HUES48 (cell line): Measurements from ENCODE around the gene PITPNC1.
"Not testable (repeated sequence)": the region's sequence is repeated elsewhere in the genome, so short reads cannot be mapped to it uniquely, and the experiment has no call there.

Experiments
- H3K27ac ChIP-seq: one replicate; pipeline ENCODE4 v1.7.0; 2013; ENCODE audit warnings: low read depth, low read length, inconsistent platforms
- H3K27me3 ChIP-seq: 2 replicates; pipeline ENCODE4 v1.6.1; 2013; ENCODE audit warnings: mild to moderate bottlenecking, low read length; ENCODE audit not compliant: control insufficient read depth, insufficient read depth
- H3K36me3 ChIP-seq: 2 replicates; pipeline ENCODE4 v1.6.1; 2013; ENCODE audit warnings: low read length; ENCODE audit not compliant: control insufficient read depth, insufficient read depth
- H3K4me1 ChIP-seq: 2 replicates; pipeline ENCODE4 v1.6.1; 2013; ENCODE audit warnings: mild to moderate bottlenecking, low read length; ENCODE audit not compliant: control insufficient read depth, insufficient read depth
- H3K4me3 ChIP-seq: 2 replicates; pipeline ENCODE4 v1.5.1; 2013; ENCODE audit warnings: mild to moderate bottlenecking, low read depth, low read length
- H3K9ac ChIP-seq: 2 replicates; pipeline ENCODE4 v1.6.1; 2013; ENCODE audit warnings: mild to moderate bottlenecking, low read depth, low read length, moderate library complexity
- H3K9me3 ChIP-seq: 2 replicates; pipeline ENCODE4 v1.6.1; 2013; ENCODE audit warnings: low read length; ENCODE audit not compliant: control insufficient read depth, insufficient read depth

PITPNC1 gene

DNA sequence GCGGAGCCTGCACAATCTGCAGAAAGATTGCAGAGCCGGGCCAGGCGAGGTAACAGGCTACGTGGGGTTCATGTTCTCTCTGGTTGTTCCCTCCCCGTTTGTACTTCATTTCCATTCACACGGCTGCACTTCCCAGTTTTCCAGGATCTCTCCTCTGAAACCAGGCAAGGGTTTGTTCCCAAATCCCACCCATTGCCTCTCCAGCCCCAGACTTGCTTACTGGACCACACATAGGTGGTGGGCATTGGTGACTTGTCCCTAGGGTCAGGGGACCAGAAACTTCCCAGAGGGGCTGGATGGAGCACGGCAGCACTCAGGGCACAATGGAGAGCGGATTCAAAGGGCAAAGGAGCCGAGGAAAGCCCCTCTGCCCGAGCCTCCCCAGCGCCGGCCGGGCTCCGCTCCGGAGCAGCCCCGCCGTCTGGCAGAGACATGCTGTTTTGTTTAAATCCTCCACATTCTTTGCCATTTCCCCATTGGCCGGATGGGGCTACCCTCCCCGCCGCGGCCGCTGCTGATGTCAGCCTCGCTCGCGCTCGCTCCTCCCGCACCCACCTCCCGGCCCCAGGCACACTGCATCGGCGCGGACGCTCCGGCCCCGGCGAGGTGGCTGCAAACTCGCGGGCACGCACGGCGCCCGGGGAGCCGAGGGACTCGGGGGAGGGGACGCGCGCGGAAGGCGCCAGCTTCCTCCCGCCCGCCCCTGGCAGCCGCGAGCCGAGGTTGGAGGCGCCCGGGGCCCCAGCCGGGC lies at the start of gene PITPNC1:
Gene PITPNC1 (plus strand): TSS at position 545 of the 751 bp plus-strand sequence.
- H3K27ac ChIP-seq, result peak within 1 kb of the TSS; percentile 95
- no peaks in the 10 kb centered on the region for H3K27me3 ChIP-seq
- peak within 1 kb of the TSS; percentile 79 for H3K9ac ChIP-seq

GRCh38 chr17:67328026-67328425 lies 49.1 kb upstream of the PITPNC1 start:
- H3K9me3 ChIP-seq, result no peaks in the 10 kb centered on the region
- no peaks in the 10 kb centered on the region for H3K27me3 ChIP-seq
- H3K4me1 ChIP-seq, result no peaks in the 10 kb centered on the region
- H3K4me3 ChIP-seq, result no peak overlapping the region
- no peak overlapping the region for H3K27ac ChIP-seq
- no peak overlapping the region for H3K9ac ChIP-seq
- no peaks in the 10 kb centered on the region for H3K36me3 ChIP-seq

More for the DNA sequence above, at the start of gene PITPNC1:
- peaks cover 4% of the 10 kb centered on the region; the same call in 1 of the 2 replicates for H3K36me3 ChIP-seq
- peak within 1 kb of the TSS; percentile 79 for H3K4me3 ChIP-seq
- H3K9me3 ChIP-seq, result no peaks in the 10 kb centered on the region
- peaks cover 17% of the 10 kb centered on the region for H3K4me1 ChIP-seq

DNA sequence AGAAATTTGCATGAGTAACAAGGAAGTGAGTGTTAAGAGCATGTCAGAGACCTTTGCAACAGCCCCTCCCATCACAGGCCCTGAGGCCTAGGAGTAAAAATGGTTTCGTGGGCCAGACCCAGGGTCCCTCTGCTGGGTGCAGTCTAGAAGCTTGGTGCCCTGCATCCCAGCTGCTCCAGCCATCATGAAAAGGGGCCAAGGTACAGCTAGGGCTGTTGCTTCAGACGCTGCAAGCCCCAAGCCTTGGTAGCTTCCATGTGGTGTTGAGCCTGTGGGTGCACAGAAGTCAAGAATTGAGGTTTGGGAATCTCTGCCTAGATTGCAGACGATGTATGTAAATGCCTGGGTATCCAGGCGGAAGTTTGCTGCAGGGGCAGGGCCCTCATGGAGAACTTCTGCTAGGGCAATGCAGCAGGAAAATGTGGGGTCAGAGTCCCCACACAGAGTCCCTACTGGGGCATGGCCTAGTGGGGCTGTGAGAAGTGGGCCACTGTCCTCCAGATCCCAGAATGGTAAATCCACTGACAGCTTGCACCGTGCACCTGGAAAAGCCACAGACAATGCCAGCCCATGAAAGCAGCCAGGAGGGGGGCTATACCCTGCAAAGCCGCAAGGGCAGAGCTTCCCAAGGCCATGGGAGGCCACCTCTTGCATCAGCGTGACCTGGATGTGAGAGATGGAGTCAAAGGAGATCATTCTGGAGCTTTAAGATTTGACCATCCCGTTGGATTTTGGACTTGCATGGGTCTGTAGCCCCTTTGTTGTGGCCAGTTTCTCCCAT lies 45.5 kb upstream of the PITPNC1 start:
- H3K4me3 ChIP-seq, H3K9ac ChIP-seq, H3K27ac ChIP-seq, H3K9me3 ChIP-seq, H3K4me1 ChIP-seq, H3K36me3 ChIP-seq, H3K27me3 ChIP-seq: not testable (repeated sequence)

DNA sequence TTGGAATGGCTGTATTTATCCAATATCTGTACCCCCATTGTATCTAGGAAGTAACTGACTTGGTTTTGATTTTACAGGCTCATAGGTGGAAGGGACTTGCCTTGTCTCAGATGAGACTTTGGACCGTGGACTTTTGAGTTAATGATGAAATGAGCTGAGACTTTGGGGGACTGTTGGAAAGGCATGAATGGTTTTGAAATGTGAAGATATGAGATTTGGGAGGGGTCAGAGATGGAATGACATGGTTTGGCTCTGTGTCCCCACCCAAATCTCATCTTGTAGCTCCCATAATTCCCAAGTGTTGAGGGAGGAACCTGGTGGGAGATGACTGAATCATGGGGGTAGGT lies 44.9 kb upstream of the PITPNC1 start:
- not testable (repeated sequence) for H3K9ac ChIP-seq, H3K27me3 ChIP-seq, H3K4me1 ChIP-seq, H3K4me3 ChIP-seq, H3K9me3 ChIP-seq, H3K36me3 ChIP-seq, H3K27ac ChIP-seq

- Histone ChIP-seq H3K27me3 (no peaks in the 10 kb centered on the region), H3K36me3 (peaks cover 11% of the 10 kb centered on the region), H3K4me3 (no peak overlapping the region), H3K27ac (peak overlapping the region; percentile 61), H3K4me1 (no peaks in the 10 kb centered on the region), H3K9ac (no peak overlapping the region), H3K9me3 (no peaks in the 10 kb centered on the region)
Observed at GRCh38 chr17:67335245-67335835, 41.7 kb upstream of the PITPNC1 start.

GRCh38 chr17:67336859-67337258 lies 40.2 kb upstream of the PITPNC1 start:
- Histone ChIP-seq H3K4me1 (no peaks in the 10 kb centered on the region), H3K9me3 (no peaks in the 10 kb centered on the region), H3K4me3 (no peak overlapping the region), H3K27ac (no peak overlapping the region), H3K36me3 (peaks cover 27% of the 10 kb centered on the region), H3K9ac (no peak overlapping the region), H3K27me3 (no peaks in the 10 kb centered on the region)

DNA sequence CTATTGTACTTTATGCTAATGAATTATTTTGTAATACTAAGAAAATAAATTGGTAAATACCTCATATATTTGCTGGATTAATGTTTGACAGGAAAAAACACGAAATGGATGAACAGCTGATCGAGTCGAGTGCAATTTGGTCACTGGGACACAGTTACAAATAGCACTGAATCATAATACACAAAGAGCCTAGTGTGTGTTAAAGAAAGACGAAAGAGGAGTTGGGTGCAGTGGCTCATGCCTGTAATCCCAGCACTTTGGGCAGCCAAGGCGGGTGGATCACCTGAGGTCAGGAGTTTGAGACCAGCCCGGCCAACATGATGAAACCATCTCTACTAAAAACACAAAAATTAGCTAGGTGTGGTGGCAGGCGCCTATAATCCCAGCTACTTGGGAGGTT lies 38.7 kb upstream of the PITPNC1 start:
- H3K27me3 ChIP-seq, H3K27ac ChIP-seq, H3K4me3 ChIP-seq, H3K4me1 ChIP-seq, H3K9ac ChIP-seq, H3K9me3 ChIP-seq: not testable (repeated sequence)
- peaks cover 42% of the 10 kb centered on the region for H3K36me3 ChIP-seq

GRCh38 chr17:67343237-67343636 lies 33.8 kb upstream of the PITPNC1 start:
- Histone ChIP-seq H3K27ac (no peak overlapping the region), H3K9me3 (no peaks in the 10 kb centered on the region), H3K4me3 (no peak overlapping the region), H3K36me3 (peaks cover 86% of the 10 kb centered on the region), H3K4me1 (no peaks in the 10 kb centered on the region), H3K27me3 (no peaks in the 10 kb centered on the region), H3K9ac (no peak overlapping the region)

DNA sequence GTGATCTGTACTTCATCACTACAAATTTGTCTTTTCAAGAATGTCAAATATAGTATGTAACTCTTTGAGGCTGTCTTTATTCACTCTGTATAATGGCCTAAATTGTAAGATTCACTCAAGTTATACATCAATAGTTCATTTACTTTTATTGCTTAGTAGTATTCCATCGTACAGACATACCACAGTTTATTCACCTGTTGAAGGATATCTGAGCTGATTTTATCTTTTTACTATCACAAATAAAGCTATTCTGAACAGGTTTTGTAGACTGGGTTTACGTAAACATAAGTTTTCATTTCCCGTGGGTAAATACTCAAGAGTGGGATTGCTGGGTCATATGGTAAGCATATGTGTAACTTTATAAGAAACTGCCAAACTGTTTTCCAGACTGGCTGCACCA lies 29.3 kb upstream of the PITPNC1 start:
- Histone ChIP-seq H3K9ac (no peak overlapping the region), H3K27ac (no peak overlapping the region), H3K4me1 (no peaks in the 10 kb centered on the region), H3K36me3 (peaks cover 94% of the 10 kb centered on the region), H3K9me3 (no peaks in the 10 kb centered on the region), H3K27me3 (no peaks in the 10 kb centered on the region), H3K4me3 (no peak overlapping the region)

DNA sequence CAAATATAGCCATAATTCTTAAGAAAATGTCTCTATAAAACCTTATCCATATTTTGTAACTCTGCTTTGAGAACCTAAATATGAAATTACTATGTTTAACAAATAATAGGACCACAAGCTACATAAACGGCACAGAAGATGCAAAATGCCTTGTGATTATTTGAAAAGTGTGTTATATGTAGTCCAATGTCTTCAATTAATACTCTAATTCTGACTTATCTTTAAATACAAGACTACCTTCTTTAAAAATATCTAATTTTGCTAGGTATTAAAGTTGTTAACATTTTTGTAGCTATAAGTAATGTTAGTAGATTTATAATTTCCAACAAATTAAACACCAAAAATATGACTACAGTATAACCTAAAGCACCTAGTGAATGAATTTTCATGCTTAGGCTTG lies 27.7 kb upstream of the PITPNC1 start:
- Histone ChIP-seq H3K4me3 (no peak overlapping the region), H3K36me3 (peaks cover 94% of the 10 kb centered on the region), H3K27me3 (no peaks in the 10 kb centered on the region), H3K27ac (no peak overlapping the region), H3K9me3 (no peaks in the 10 kb centered on the region), H3K9ac (no peak overlapping the region), H3K4me1 (0 out of 2 replicates have a peak, but pooled peaks cover 9% of the 10 kb centered on the region)

DNA sequence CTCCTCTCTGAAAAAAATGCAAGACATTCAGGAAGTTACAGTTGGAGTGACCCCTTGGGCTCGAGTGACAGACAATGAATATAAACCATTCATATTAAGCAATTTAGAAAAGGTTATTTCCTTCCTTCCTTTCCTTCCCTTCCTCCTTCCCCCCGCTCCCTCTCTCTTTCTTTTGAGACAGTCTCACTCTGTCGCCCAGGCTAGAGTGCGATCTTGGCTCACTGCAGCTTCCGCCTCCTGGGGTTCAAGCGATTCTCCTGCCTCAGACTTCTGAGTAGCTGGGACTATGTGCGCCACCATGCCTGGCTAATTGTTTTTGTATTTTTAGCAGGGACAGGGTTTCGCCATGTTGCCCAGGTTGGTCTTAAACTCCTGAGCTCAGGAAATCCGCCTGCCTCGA lies 23.9 kb upstream of the PITPNC1 start:
- 0 out of 2 replicates have a peak, but pooled peaks cover 10% of the 10 kb centered on the region for H3K4me1 ChIP-seq
- no peak overlapping the region for H3K9ac ChIP-seq
- no peaks in the 10 kb centered on the region for H3K27me3 ChIP-seq
- H3K36me3 ChIP-seq, result peaks cover 94% of the 10 kb centered on the region
- no peak overlapping the region for H3K27ac ChIP-seq
- H3K4me3 ChIP-seq, result no peak overlapping the region
- H3K9me3 ChIP-seq, result no peaks in the 10 kb centered on the region
